EH (cell line): ENCODE measurements around the gene DGKB.
"Not testable (repeated sequence)": the region's sequence is repeated elsewhere in the genome, so short reads cannot be mapped to it uniquely, and the experiment has no call there.

Source experiments
- DNase-seq: peaks from one replicate; pipeline ENCODE4 v3.0.0-alpha.2; 2015; ENCODE audit warnings: low read depth

DGKB gene

GRCh38 chr7:14585232-14585631 is 317.3 kb downstream of the DGKB start:
- DNase-seq, result no peak

GRCh38 chr7:14583518-14583917 is 319.0 kb downstream of the DGKB start:
- DNase-seq, result no peak

- DNase-seq, result no peak
These were observed 320.5 kb downstream of the DGKB start for GRCh38 chr7:14582010-14582409.

GRCh38 chr7:14579971-14580370 is 322.6 kb downstream of the DGKB start:
- no peak for DNase-seq

- DNase-seq, result no peak
These were observed 326.0 kb downstream of the DGKB start for GRCh38 chr7:14576578-14576977.

GRCh38 chr7:14570750-14571607 is 331.6 kb downstream of the DGKB start:
- no peak for DNase-seq

- DNase-seq, result no peak
These were observed 350.5 kb downstream of the DGKB start for GRCh38 chr7:14552060-14552459.

- no peak for DNase-seq
These were observed 351.2 kb downstream of the DGKB start for GRCh38 chr7:14551310-14551709.

- DNase-seq, result no peak
These were observed 359.9 kb downstream of the DGKB start for GRCh38 chr7:14542624-14543023.

GRCh38 chr7:14521183-14521582 is 381.4 kb downstream of the DGKB start:
- DNase-seq, result no peak

- DNase-seq, result no peak
These were observed 392.3 kb downstream of the DGKB start for GRCh38 chr7:14510268-14510667.

- DNase-seq, result no peak
These were observed 394.9 kb downstream of the DGKB start for GRCh38 chr7:14507617-14508016.

GRCh38 chr7:14505906-14506305 is 396.6 kb downstream of the DGKB start:
- DNase-seq, result no peak

GRCh38 chr7:14504134-14504533 is 398.4 kb downstream of the DGKB start:
- no peak for DNase-seq

- DNase-seq, result no peak
These were observed 398.9 kb downstream of the DGKB start for GRCh38 chr7:14503623-14504022.

- no peak for DNase-seq
These were observed 401.1 kb downstream of the DGKB start for GRCh38 chr7:14501436-14501835.

GRCh38 chr7:14497390-14497789 is 405.2 kb downstream of the DGKB start:
- DNase-seq, result no peak

- DNase-seq, result no peak
These were observed 406.9 kb downstream of the DGKB start for GRCh38 chr7:14495633-14496032.

- no peak for DNase-seq
These were observed 414.7 kb downstream of the DGKB start for GRCh38 chr7:14487701-14488395.

- DNase-seq, result no peak
These were observed 418.9 kb downstream of the DGKB start for GRCh38 chr7:14483663-14484062.

- DNase-seq, result no peak
These were observed 422.3 kb downstream of the DGKB start for GRCh38 chr7:14480281-14480680.

- DNase-seq, result no peak
These were observed 423.6 kb downstream of the DGKB start for GRCh38 chr7:14478834-14479510.

- not testable (repeated sequence) for DNase-seq
These were observed 440.8 kb downstream of the DGKB start for GRCh38 chr7:14461716-14462115.
